ENCODE measurements around the gene VAT1L.

- TF ChIP-seq POLR2AphosphoS5 (IDR thresholded peaks at IDR 0.05; ENCODE audit: low read depth, low read length) (no peak), SPI1 (IDR thresholded peaks at IDR 0.05; ENCODE audit: low read depth, low read length) (no peak), POLR2A (IDR thresholded peaks at IDR 0.05; ENCODE audit: low read depth, low read length) (no peak)
Measured at GRCh38 chr16:78024159-78024558, 235.8 kb downstream of the VAT1L start.

Data from GM12891 (cell line).